Hematopoietic multipotent progenitor cell treated with erythropoietin and hydrocortisone succinate and interleukin-3 and kit ligand, for 8 days (in vitro differentiated cells): Measurements from ENCODE around the gene TDRD7.

Experiments used
- DNase-seq: peaks from one replicate; pipeline ENCODE4 v3.0.0-alpha.2; 2015

The TDRD7 gene

GRCh38 chr9:97411789-97412625 is at the start of gene TDRD7:
Gene TDRD7 (plus strand): TSS chr9:97412096. CDS start chr9:97428466, 16,370 bp downstream.
- peak; percentile 75 for DNase-seq

GRCh38 chr9:97362777-97363545 is 48.9 kb upstream of the TDRD7 start:
- DNase-seq = no peak

GRCh38 chr9:97363661-97364299 is 48.1 kb upstream of the TDRD7 start:
- no peak for DNase-seq

- DNase-seq = no peak
Measured at GRCh38 chr9:97364769-97365490, 47.0 kb upstream of the TDRD7 start.

- no peak for DNase-seq
Measured at GRCh38 chr9:97365634-97366033, 46.3 kb upstream of the TDRD7 start.

- no peak for DNase-seq
Measured at GRCh38 chr9:97366476-97366875, 45.4 kb upstream of the TDRD7 start.

GRCh38 chr9:97366889-97367288 is 45.0 kb upstream of the TDRD7 start:
- DNase-seq = no peak

- DNase-seq = no peak
Measured at GRCh38 chr9:97367729-97368128, 44.2 kb upstream of the TDRD7 start.

GRCh38 chr9:97368964-97369363 is 42.9 kb upstream of the TDRD7 start:
- DNase-seq = no peak

- no peak for DNase-seq
Measured at GRCh38 chr9:97372580-97372979, 39.3 kb upstream of the TDRD7 start.

- DNase-seq = no peak
Measured at GRCh38 chr9:97373331-97373730, 38.6 kb upstream of the TDRD7 start.

- no peak for DNase-seq
Measured at GRCh38 chr9:97374811-97375210, 37.1 kb upstream of the TDRD7 start.

GRCh38 chr9:97376902-97377301 is 35.0 kb upstream of the TDRD7 start:
- DNase-seq = no peak

GRCh38 chr9:97382099-97382718 is 29.7 kb upstream of the TDRD7 start:
- DNase-seq = no peak

- DNase-seq = no peak
Measured at GRCh38 chr9:97384406-97385262, 27.3 kb upstream of the TDRD7 start.

GRCh38 chr9:97385626-97386264 is 26.2 kb upstream of the TDRD7 start:
- no peak for DNase-seq

- DNase-seq = no peak
Measured at GRCh38 chr9:97386265-97386633, 25.6 kb upstream of the TDRD7 start.

GRCh38 chr9:97386733-97387503 is 25.0 kb upstream of the TDRD7 start:
- peak; percentile 64 for DNase-seq

- DNase-seq = no peak
Measured at GRCh38 chr9:97387504-97387886, 24.4 kb upstream of the TDRD7 start.
